Fibroblast of villous mesenchyme (primary cell): ENCODE measurements around the gene TTYH3. TPM values are rescaled to one million over a fixed set of nuclear protein-coding genes. Genes with fewer than 3 reads are reported as not detected.
"Not testable (repeated sequence)": the region's sequence is repeated elsewhere in the genome, so short reads cannot be mapped to it uniquely, and the experiment has no call there.

Experiments used
- DNase-seq: peaks from one replicate; pipeline ENCODE4 v3.0.0-alpha.2; 2010; ENCODE audit warnings: low read depth
- H3K4me3 ChIP-seq: 2 replicates; pipeline ENCODE4 v1.5.1; 2011; ENCODE audit warnings: low read depth, mild to moderate bottlenecking, low read length
- total RNA-seq: library from RNA; depleted of rRNA; stranded (reverse); fragments of >200 nt; gene quantifications from 2 replicates; pipeline ENCODE4 v1.2.3, GENCODE V29; 2012
- TF ChIP-seq, protein P1 (sequence below): IDR thresholded peaks from 2 replicates; pipeline ENCODE4 v1.5.1; 2012; ENCODE audit warnings: low read depth, mild to moderate bottlenecking, low read length; ENCODE audit not compliant: insufficient read depth

Gene TTYH3
- total RNA-seq, 1 donor, result 61.3 TPM

DNA sequence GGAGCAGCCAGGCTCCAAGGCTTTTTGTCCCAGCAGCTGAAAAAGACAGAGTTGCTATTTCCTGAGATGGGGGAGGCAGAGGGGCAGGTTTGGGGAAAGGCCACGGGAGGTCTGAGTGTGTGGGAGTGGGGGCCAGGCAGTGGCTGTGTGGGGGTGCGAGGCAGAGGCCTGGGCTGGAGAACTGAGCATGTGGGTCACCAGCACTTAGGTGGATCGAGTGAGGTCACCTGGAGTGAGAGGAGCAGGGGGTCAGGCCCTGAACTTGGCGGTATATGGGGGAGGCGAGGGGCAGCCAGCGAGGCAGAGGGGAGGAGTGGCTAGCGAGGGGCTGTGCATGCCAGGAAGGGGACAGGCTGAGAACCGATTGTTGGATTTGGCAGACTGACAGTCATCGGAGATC lies 44.7 kb upstream of the TTYH3 start:
- no peak for DNase-seq
- H3K4me3 ChIP-seq, result no peak overlapping the region
- TF ChIP-seq, protein P1, sequence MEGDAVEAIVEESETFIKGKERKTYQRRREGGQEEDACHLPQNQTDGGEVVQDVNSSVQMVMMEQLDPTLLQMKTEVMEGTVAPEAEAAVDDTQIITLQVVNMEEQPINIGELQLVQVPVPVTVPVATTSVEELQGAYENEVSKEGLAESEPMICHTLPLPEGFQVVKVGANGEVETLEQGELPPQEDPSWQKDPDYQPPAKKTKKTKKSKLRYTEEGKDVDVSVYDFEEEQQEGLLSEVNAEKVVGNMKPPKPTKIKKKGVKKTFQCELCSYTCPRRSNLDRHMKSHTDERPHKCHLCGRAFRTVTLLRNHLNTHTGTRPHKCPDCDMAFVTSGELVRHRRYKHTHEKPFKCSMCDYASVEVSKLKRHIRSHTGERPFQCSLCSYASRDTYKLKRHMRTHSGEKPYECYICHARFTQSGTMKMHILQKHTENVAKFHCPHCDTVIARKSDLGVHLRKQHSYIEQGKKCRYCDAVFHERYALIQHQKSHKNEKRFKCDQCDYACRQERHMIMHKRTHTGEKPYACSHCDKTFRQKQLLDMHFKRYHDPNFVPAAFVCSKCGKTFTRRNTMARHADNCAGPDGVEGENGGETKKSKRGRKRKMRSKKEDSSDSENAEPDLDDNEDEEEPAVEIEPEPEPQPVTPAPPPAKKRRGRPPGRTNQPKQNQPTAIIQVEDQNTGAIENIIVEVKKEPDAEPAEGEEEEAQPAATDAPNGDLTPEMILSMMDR, result no peak

DNA sequence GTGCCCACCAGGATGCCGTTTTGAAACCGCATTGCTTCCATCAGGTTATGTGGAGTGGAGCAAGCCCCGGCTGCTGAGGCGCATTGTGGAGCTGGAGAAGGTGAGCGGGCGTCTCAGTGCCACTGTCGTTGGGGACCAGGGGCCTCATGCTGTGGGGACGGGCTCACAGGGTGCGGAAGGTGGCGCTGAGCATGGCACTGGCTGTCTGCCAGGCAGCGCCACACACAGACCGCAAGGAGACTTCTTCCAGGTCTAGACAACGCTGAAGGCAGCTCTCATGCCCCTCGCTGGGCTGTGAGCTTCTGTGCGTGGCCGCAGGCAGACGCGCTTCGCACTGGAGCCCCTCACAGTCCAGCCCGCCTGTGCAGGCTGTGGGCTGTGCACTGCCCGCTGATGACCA lies 44.0 kb upstream of the TTYH3 start:
- no peak for DNase-seq
- H3K4me3 ChIP-seq, result no peak overlapping the region
- TF ChIP-seq, protein P1, result no peak

DNA sequence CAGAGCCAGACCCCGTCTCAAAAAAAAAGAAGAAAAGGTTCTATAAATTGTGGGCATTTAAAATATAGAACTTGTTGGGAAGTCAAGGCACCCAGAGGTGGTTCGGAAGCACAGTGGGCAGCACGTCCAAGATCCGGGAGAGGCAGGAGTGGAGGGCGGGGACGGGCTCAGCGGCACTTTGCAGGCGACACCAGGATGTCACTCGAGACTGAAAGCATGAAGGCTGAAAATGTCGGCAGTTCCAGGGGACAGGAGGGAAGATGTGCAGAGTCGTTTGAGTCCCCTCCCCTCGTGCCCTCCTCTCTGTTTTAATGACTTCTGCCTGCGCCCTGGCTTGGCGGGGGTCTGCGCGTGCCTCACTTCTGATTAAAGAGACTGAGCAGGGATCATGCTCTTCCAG lies 42.4 kb upstream of the TTYH3 start:
- DNase-seq, result no peak
- no peak overlapping the region for H3K4me3 ChIP-seq
- TF ChIP-seq, protein P1, result no peak

DNA sequence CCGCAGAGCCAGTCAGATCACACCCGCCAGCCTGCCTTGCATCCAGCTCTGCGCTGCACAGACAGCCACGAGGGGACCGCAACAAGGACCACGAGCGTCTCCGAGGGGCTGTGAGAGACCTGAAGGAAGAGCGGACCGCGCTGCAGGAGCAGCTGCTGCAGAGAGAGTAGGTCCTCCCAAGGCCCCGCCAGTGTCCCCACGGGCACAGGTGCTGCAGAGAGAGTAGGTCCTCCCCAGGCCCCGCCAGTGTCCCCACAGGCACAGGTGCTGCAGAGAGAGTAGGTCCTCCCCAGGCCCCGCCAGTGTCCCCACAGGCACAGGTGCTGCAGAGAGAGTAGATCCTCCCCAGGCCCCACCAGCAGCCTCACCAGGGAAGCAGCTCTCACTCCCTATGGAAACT lies 41.8 kb upstream of the TTYH3 start:
- not testable (repeated sequence) for DNase-seq, H3K4me3 ChIP-seq

DNA sequence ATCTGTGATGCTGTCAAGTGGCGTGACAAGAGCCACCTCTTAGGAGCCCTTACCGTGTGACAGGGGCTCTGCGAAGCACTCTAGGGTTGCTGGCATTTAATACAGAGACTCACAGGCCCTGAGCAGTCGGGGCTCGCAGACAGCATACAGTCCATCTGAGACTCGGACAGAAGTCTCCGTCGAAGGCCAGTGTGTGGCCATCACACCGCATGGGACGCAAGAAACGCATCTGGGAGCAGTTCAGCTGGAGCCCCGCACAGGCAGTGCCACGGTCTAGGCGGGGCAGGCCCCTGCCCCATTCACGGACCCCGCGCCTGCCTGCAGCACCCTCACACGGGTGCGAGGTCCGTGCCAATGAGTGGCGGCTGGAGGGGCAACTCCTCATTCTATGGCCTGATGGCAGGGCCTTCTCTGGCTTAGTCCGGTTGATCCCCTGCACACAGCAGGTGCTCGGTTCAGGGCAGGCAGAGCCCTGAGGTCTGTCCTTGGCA lies 39.4 kb upstream of the TTYH3 start:
- TF ChIP-seq, protein P1, result no peak
- no peak overlapping the region for H3K4me3 ChIP-seq
- no peak for DNase-seq

DNA sequence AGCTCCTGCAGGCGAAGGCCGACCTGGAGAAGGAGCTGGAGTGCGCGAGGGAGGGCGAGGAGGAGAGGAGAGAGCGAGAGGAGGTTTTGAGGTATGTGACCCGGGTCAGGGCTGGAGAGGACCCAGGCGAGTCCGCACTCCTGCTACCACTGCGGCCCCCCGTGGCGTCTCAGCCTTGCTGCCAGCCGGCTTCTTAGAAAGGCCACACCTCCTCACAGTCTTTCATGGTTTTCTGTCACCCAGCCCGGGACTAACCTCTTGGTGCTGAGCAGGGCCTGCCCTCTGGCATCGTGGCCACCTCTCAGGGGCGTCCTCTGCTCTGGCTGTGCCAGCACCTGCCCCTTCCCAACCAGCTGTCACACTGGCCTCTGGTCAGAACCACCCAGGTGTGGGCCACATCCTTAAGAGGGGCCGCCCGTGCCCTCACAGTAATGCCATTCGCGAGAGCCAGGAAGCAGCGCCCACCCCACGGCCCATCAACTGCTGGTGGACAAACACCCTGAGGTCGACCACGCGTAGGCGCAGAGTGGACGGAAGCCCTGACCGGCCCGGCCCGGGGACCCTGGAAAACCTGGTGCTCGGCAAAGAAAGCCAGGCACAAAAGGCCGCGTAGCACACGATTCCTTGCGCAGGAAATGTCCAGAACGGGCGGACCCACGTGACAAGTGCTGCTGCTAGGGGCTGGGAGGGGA lies 38.6 kb upstream of the TTYH3 start:
- TF ChIP-seq, protein P1, result no peak
- DNase-seq, result no peak
- H3K4me3 ChIP-seq, result no peak overlapping the region

DNA sequence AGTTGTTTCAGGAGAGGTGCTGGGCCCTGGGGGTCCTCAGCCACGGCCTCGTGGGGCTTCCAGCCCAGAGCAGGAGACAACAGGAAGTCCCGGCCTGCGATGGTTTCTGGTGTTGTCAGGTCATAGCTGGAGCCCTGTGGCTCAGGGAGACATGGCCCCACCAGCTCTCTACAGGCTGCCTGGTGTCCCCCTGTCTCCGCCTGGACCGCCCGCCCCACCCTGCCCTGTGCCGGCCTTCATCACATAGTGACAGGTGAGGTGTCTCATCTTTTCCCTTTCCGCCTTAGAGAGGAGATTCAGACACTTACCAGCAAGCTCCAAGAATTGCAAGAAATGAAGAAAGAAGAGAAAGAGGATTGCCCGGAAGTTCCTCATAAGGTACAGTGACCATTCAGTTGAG lies 37.2 kb upstream of the TTYH3 start:
- H3K4me3 ChIP-seq, result no peak overlapping the region
- DNase-seq, result no peak

More for the DNA sequence above, 37.2 kb upstream of the TTYH3 start:
- TF ChIP-seq, protein P1, result no peak
